ENCODE data around the gene DBP.
"Not testable (repeated sequence)": the region's sequence is repeated elsewhere in the genome, so short reads cannot be mapped to it uniquely, and the experiment has no call there.

The DBP gene

DNA sequence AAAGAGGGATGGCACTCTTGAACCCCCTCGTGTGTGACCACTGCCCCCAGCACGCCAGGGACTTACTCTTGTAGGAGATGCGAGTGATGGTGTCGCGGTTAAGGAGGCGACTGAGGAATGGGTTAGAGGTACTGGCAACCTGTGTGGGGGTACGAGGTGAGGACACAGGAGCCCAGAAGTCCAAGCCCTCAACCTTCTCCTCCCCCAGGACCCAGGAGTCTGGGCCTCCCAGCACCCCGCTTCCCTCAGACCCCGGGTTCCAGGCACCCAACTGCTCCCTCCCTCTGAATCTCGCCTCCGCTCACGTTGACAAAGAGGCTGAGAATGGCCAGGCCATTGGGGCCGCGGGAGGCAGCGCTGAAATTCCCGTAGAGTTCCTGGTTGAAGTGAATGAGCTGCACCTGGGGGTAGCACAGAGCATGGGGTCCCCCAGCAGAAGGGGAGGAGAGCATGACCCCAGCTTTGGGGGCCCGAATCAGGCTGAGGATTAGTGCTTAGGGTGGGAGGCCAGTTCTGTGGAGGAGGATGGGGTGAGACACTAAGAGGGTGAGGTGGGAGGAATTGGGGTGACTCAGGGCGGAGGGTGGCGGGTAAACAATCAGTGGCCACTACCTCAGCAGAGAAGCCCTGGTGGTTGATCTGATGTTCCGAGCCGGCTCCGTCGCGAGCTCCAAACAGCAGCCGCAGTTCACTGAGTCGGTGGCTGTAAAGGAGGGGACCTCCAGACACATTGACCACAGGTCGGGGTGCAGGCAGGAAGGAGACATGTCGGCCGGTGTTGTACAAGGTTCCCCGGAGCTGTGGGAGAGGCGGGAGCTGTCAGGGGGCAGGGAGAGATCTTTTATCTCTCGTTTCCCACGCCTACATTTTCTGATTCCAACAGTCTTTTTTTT lies 2.5 kb upstream of the DBP start:
- no peak for DNase-seq (ENCODE audit: low read depth in 2 of 2)

DNA sequence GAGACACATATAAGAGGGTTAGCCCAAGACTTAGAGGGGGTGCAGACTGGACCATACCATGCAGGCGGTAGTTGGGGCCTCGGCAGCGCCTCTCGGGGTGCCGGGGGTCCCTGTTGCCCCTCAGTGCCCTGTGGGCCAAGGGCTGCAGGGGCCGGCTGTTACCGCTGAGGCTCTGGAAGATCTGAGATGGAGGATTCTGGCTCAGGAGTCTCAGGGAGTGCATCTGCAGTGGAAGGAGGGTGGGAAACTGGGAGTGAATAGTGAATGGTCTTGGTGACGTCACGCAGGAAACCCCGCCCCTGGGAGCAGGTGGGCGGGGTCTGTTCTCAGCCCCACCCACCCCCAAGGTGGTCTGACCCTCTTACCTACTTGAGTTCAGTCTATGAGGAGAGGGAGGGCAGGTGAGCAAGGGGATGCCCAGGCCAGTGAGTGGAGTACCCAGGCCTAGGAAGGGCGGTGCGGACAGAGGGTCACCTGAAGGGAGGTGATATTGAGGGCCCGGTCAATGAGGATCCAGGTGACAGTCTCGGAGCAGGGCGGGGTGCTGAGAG lies 1.7 kb upstream of the DBP start:
- no peak for DNase-seq (ENCODE audit: low read depth in 2 of 2)

DNA sequence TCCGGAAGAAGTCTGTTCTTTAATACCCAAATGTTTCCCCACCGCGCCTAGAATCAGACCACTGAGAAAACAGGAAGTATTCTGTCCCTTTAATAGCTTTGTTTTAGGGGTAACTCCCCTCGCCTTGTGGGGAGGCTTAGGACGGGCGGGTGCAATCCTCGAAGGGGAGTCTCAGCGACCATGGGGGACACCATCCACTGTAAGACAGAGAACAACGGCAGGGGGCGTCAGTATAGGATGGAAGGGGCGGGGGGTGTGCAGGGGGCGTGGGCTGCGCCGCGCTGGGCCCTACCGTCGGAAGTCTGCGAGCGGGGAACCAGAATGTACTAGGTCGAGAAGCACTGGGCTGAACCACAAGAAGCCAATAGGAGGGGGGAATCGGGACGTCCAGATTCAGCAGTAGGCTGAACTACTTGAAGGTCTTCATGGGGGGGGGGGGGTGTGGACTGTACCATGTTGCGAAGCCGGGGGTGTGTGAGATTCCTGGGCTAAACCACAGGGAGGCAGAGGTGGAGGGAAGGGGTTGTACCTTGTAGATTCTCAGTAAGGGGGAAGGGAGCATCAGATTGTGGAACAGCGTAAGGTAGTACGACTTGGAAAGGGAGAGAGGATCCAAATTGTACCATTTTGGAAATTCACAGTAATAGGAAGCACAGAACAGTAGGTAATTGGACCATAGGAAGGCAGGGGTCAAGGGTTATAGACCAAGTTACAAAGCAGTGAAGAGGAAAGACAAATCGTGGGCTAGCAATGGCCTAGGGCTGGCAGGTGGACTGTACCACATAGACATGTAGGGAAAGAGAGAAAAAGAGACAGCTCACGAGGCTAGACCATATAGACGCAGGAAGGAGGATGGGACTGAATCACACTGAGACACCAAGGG lies 1.0 kb upstream of the DBP start:
- peak; percentile 65 to 70 for DNase-seq (ENCODE audit: low read depth in 2 of 2)

GRCh38 chr19:48637449-48637947 lies 319 bp upstream of the DBP start:
- DNase-seq (ENCODE audit: low read depth in 2 of 2) = peak; percentile 97 to 99

- no peak for DNase-seq (ENCODE audit: low read depth in 2 of 2)
Measured at GRCh38 chr19:48635966-48636858, 967 bp downstream of the DBP start.

DNA sequence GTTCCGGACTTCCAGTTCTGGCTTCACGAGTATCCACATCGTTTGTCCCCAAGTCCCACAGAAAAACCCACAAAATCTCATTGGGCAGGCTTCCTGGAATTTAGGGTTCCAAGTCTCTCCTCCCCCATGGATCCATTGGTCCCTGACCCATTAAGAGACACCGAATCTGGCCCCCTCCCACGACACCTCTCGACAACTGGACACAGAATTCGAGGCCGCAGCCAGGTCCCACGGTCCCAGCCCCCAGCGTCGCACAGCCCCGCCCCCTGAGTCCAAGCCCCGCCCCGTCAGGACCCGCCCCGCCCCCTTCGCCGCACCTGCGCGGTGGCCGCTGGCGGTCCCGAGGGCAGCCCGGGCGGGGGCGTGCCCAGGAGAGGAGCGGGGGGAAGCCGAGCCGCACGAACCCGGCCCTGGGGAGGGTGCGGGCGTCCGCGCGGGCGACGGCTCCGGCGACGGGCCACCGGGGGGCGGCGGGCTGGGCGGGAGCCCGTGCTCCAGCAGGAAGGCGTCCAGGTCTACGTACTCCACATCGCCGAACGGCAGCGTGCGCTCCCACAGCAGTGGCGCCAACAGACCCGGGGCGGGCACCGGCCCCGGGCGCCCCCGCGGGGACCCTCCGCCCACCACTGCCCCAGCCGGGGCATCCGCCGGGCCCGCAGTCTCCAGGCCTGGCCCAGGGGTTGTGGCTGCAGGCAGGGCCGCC lies 1.8 kb downstream of the DBP start:
- DNase-seq (ENCODE audit: low read depth in 2 of 2) = peak; percentile 68 to 76

GRCh38 chr19:48634424-48635262 lies 2.5 kb downstream of the DBP start:
- DNase-seq (ENCODE audit: low read depth in 2 of 2) = peak; percentile 88 to 95

DNA sequence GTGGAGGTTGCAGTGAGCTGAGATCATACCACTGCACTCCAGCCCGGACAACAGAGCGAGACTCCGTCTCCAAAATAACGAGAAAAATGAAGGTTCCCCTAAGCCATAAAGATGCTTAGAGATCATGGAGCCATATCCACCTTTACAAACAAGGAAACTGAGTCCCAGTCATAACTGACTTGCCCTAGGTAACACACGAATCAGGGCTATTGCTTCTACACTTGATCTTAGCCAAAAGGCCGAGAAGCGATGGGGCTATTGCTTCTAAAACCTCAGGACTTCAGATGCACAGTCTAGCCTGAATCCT lies 3.2 kb downstream of the DBP start:
- DNase-seq (ENCODE audit: low read depth in 2 of 2) = no peak

GRCh38 chr19:48633148-48634035 lies 3.8 kb downstream of the DBP start:
- DNase-seq (ENCODE audit: low read depth in 2 of 2) = no peak

DNA sequence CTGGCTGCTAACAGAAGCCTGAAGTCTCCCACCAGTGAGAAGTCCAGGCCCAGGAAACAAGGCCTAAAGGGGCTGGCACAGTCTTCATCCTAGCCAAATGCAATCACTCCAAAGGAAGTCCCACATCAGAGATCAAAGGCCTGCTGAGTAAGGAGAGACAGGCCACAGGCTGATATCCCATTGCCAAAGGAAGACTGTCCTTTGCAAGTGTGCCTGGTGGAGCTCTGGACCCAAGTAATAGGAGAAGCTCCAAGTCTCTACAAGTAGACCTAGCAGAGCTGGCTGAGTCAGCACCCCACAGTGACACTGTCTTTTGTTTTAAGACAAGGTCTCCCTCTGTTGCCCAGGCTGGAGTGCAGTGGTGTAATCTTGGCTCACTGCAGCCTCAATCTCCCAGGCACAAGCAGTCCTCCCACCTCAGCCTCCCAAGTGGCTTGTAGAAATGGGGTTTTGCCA lies 4.5 kb downstream of the DBP start:
- no peak for DNase-seq (ENCODE audit: low read depth in 2 of 2)

DNA sequence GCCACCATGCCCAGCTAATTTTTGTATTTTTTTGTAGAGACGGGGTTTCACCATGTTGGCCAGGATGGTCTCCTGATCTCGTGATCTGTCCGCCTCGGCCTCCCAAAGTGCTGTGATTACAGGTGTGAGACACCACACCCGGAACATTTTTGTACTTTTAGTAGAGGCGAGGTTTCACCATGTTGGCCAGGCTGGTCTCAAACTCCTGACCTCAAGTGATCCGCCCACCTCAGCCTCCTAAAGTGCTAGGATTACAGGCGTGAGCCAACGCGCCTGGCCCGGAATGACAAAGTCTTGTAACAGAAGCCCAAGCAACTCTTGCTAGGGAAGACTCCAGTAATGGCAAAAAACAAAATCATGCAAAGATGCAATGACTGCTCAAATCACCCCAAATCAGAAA lies 4.9 kb downstream of the DBP start:
- DNase-seq (ENCODE audit: low read depth in 2 of 2) = not testable (repeated sequence)

DNA sequence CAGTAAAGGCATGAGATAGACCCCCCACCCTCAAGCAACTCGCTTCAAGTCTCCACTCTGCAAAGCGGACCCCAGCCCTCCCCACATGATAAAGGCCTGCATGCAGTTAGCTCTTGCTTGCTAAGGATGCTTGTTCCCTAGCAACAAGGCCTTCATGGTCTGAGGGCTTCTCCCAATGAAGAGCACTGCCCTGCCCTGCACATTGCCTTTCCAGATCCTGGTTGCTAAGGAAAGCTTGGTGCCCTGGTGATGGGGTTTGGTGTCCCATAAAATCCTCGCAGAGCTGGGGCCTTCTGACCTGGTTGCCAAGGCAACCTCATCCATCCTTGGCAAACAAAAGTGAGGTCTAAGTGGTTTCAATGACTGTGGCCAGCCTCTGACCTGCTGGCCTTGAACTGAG lies 6.0 kb downstream of the DBP start:
- DNase-seq (ENCODE audit: low read depth in 2 of 2) = no peak

GRCh38 chr19:48630296-48631063 lies 6.7 kb downstream of the DBP start:
- no peak for DNase-seq (ENCODE audit: low read depth in 2 of 2)

GRCh38 chr19:48629599-48630295 lies 7.4 kb downstream of the DBP start:
- DNase-seq (ENCODE audit: low read depth in 2 of 2) = no peak

DNA sequence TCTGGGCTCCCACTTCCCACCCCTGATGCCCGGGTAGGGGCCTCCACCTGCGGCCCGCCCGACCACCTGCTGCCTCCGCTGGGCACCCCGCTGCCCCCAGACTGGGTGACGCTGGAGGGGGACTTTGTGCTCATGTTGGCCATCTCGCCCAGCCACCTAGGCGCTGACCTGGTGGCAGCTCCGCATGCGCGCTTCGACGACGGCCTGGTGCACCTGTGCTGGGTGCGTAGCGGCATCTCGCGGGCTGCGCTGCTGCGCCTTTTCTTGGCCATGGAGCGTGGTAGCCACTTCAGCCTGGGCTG lies 7.9 kb downstream of the DBP start:
- no peak for DNase-seq (ENCODE audit: low read depth in 2 of 2)

GRCh38 chr19:48628486-48629296 lies 8.5 kb downstream of the DBP start:
- DNase-seq (ENCODE audit: low read depth in 2 of 2) = no peak

- no peak for DNase-seq (ENCODE audit: low read depth in 2 of 2)
Measured at GRCh38 chr19:48627865-48628314, 9.3 kb downstream of the DBP start.
